ENCODE results near the gene BEGAIN.
A peak's percentile ranks its signal among the peaks of the same experiment; 100 is the strongest.

Gene BEGAIN

DNA sequence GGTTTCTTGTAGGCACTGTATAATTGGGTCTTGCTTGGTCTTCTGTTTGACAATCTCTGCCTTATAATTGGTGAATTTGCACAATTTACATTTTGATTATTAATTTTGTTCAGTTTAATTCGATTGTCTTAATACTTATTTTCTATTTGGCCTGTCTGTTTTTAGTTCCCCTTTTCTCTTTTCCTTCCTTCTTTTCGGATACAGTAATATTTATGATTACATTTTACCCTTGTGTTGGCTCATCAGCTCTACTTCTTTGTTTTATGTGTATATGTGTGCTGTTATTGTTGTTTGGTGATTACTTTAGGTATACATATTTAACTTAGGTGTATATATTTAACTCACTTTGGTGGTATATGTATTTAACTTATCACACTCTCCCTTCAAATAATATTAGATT lies 12.8 kb upstream of the BEGAIN start:
- no peak overlapping the region for H3K14ac ChIP-seq (ENCODE audit: low read length)
- peaks cover 0 to 17% (median 0%) of the 10 kb centered on the region in 3 experiments for H3K27me3 ChIP-seq (ENCODE audit: control insufficient read depth in 3 of 3, insufficient read depth in 3 of 3, low read depth in 1 of 3, low read length in 3 of 3)
- peaks cover 0 to 6% of the 10 kb centered on the region in 2 donors for H3K9me3 ChIP-seq (replicated peaks in 1 of 2; ENCODE audit: control insufficient read depth in 2 of 2, insufficient read depth in 1 of 2, low read depth in 1 of 2, low read length in 2 of 2)
- H3K36me3 ChIP-seq (replicated peaks in 1 of 2; ENCODE audit: control insufficient read depth in 2 of 2, insufficient read depth in 2 of 2, low read length in 2 of 2), result no peaks in the 10 kb centered on the region
- no peak overlapping the region for H2BK12ac ChIP-seq (ENCODE audit: low read length)
- no peak overlapping the region for H3K23ac ChIP-seq (ENCODE audit: low read depth, low read length, poor library complexity)
- no peak overlapping the region for H2AFZ ChIP-seq (ENCODE audit: low read length)
- no peak overlapping the region for H2BK5ac ChIP-seq (ENCODE audit: low read length)
- no peak overlapping the region for H3K9ac ChIP-seq (ENCODE audit: low read depth, low read length, poor library complexity)
- no peak overlapping the region for H3K4me3 ChIP-seq (ENCODE audit: low read length in 2 of 2)
- peaks cover 0 to 3% of the 10 kb centered on the region in 2 donors for H3K4me1 ChIP-seq (ENCODE audit: control insufficient read depth in 2 of 2, insufficient read depth in 1 of 2, low read depth in 1 of 2, low read length in 2 of 2)
- H4K8ac ChIP-seq (ENCODE audit: low read depth, low read length), result no peak overlapping the region
- no peak overlapping the region for H4K91ac ChIP-seq (ENCODE audit: low read depth, low read length, poor library complexity)
- H3K79me1 ChIP-seq (ENCODE audit: low read depth, low read length), result no peaks in the 10 kb centered on the region
- no peak overlapping the region for H2AK5ac ChIP-seq (ENCODE audit: low read depth, low read length)
- no peak overlapping the region for H3K4me2 ChIP-seq (ENCODE audit: insufficient read depth, low read length, poor library complexity, severe bottlenecking)
- H3K18ac ChIP-seq (ENCODE audit: low read length), result no peak overlapping the region
- DNase-seq (ENCODE audit: low spot score), result no peak
- H3K4ac ChIP-seq (ENCODE audit: low read length), result no peak overlapping the region
- no peak overlapping the region for H3K27ac ChIP-seq (replicated peaks; ENCODE audit: low read length)
- whole genome bisulfite sequencing, 2 donors (ENCODE audit: extremely low coverage in 2 of 2, insufficient read length in 2 of 2, insufficient replicate concordance in 1 of 2), result no CpG with 5 or more reads among the region's 2 CpGs
- no peak overlapping the region for H2BK120ac ChIP-seq (ENCODE audit: low read depth, low read length)
- no peak overlapping the region for H2BK15ac ChIP-seq (ENCODE audit: low read length)

DNA sequence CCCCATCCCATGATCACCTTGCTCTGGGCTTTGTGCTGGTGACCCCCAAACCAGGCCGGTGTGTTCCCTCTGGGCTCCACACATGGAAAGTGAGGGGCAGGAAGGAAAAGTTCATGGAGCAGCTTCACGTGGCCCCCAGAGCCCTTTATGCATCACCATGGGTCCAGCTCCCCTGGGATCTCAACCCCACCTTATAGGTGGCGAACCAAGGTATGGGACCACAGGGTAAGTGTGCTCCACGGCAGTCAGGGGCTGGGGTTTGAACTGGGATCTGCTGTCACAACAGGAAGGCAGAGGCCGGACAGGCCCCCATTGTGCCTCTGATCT lies 7.4 kb upstream of the BEGAIN start:
- Histone ChIP-seq H3K27me3 (ENCODE audit: control insufficient read depth in 3 of 3, insufficient read depth in 3 of 3, low read depth in 1 of 3, low read length in 3 of 3) (peaks cover 0 to 53% (median 0%) of the 10 kb centered on the region in 3 experiments), H3K4me2 (ENCODE audit: insufficient read depth, low read length, poor library complexity, severe bottlenecking) (no peak overlapping the region)
- no CpG with 5 or more reads among the region's 5 CpGs for WGBS, 2 donors (ENCODE audit: extremely low coverage in 2 of 2, insufficient read length in 2 of 2, insufficient replicate concordance in 1 of 2)

DNA sequence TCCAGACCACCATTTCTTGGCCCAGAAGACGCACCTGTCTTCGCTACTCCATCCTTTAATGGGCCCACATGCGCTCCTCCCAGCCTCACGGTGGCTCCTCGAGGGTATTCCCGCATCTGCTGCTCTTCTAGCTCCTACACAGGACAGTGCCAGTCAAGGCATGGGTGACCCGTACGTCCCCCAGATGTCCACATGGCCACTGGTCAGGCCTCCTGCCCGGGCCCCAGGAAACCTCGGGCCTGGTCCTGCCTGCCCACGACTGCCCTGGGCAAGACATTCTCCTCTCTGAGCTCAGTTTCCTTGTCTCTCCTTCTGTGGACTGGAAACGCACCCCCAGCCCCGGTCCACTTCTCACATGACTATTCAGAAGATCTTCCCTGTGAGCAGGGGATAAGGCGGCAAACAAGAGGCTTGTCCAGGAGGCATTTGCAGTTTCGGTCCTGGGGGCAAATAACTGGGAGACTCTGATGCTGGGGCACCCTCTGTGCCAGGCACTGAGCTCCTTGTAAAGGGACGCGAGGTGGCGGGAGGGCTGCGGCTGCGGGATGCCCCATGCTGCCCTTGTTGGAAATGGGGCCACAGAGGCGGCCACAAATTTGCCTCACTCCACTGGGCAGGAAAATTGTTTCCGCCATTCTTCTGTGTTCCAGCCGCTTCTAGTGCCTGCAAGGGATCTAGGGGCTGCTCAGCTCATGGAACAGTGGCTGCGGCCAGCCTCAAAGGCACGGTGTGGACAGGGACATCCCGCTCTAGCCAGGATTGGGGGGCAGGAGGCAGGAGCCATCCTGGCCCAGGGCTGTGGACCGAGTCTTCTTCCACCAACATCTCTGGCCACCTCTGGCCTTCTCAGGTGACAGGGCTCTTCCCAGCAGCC lies 6.8 kb upstream of the BEGAIN start:
- Histone ChIP-seq H3K27me3 (ENCODE audit: control insufficient read depth in 3 of 3, insufficient read depth in 3 of 3, low read depth in 1 of 3, low read length in 3 of 3) (peaks cover 0 to 54% (median 0%) of the 10 kb centered on the region in 3 experiments), H2AFZ (ENCODE audit: low read length) (no peak overlapping the region), H3K23ac (ENCODE audit: low read depth, low read length, poor library complexity) (no peak overlapping the region), H2BK12ac (ENCODE audit: low read length) (peak overlapping the region; percentile 48), H4K91ac (ENCODE audit: low read depth, low read length, poor library complexity) (no peak overlapping the region), H3K18ac (ENCODE audit: low read length) (peak overlapping the region; percentile 67), H3K9ac (ENCODE audit: low read depth, low read length, poor library complexity) (no peak overlapping the region), H3K14ac (ENCODE audit: low read length) (no peak overlapping the region), H2AK5ac (ENCODE audit: low read depth, low read length) (peak overlapping the region; percentile 71), H3K4me1 (ENCODE audit: control insufficient read depth in 2 of 2, insufficient read depth in 1 of 2, low read depth in 1 of 2, low read length in 2 of 2) (peaks cover 0 to 10% of the 10 kb centered on the region in 2 donors), H2BK15ac (ENCODE audit: low read length) (peak overlapping the region; percentile 90), H3K4ac (ENCODE audit: low read length) (no peak overlapping the region), H3K36me3 (replicated peaks in 1 of 2; ENCODE audit: control insufficient read depth in 2 of 2, insufficient read depth in 2 of 2, low read length in 2 of 2) (no peaks in the 10 kb centered on the region), H3K4me2 (ENCODE audit: insufficient read depth, low read length, poor library complexity, severe bottlenecking) (no peak overlapping the region), H3K79me1 (ENCODE audit: low read depth, low read length) (peaks cover 1% of the 10 kb centered on the region), H3K9me3 (replicated peaks in 1 of 2; ENCODE audit: control insufficient read depth in 2 of 2, insufficient read depth in 1 of 2, low read depth in 1 of 2, low read length in 2 of 2) (no peaks in the 10 kb centered on the region), H3K4me3 (ENCODE audit: low read length in 2 of 2) (no peak overlapping the region), H4K8ac (ENCODE audit: low read depth, low read length) (peak overlapping the region; percentile 29), H2BK120ac (ENCODE audit: low read depth, low read length) (peak overlapping the region; percentile 30), H3K27ac (replicated peaks; ENCODE audit: low read length) (no peak overlapping the region), H2BK5ac (ENCODE audit: low read length) (no peak overlapping the region)
- no peak for DNase-seq (ENCODE audit: low spot score)
- WGBS, 2 donors (ENCODE audit: extremely low coverage in 2 of 2, insufficient read length in 2 of 2, insufficient replicate concordance in 1 of 2), result no CpG with 5 or more reads among the region's 27 CpGs

More for the DNA sequence above, 7.4 kb upstream of the BEGAIN start:
- Histone ChIP-seq H4K8ac (ENCODE audit: low read depth, low read length) (no peak overlapping the region), H3K9me3 (replicated peaks in 1 of 2; ENCODE audit: control insufficient read depth in 2 of 2, insufficient read depth in 1 of 2, low read depth in 1 of 2, low read length in 2 of 2) (no peaks in the 10 kb centered on the region), H2BK120ac (ENCODE audit: low read depth, low read length) (no peak overlapping the region), H3K14ac (ENCODE audit: low read length) (no peak overlapping the region), H3K79me1 (ENCODE audit: low read depth, low read length) (peaks cover 1% of the 10 kb centered on the region), H3K27ac (replicated peaks; ENCODE audit: low read length) (no peak overlapping the region), H2AFZ (ENCODE audit: low read length) (no peak overlapping the region), H3K18ac (ENCODE audit: low read length) (peak overlapping the region; percentile 67), H3K23ac (ENCODE audit: low read depth, low read length, poor library complexity) (no peak overlapping the region), H2BK5ac (ENCODE audit: low read length) (no peak overlapping the region), H3K36me3 (replicated peaks in 1 of 2; ENCODE audit: control insufficient read depth in 2 of 2, insufficient read depth in 2 of 2, low read length in 2 of 2) (no peaks in the 10 kb centered on the region), H3K4me1 (ENCODE audit: control insufficient read depth in 2 of 2, insufficient read depth in 1 of 2, low read depth in 1 of 2, low read length in 2 of 2) (peaks cover 0 to 5% of the 10 kb centered on the region in 2 donors), H2BK12ac (ENCODE audit: low read length) (peak overlapping the region; percentile 5), H2AK5ac (ENCODE audit: low read depth, low read length) (peak overlapping the region; percentile 71), H2BK15ac (ENCODE audit: low read length) (peak overlapping the region; percentile 90), H3K4ac (ENCODE audit: low read length) (no peak overlapping the region), H4K91ac (ENCODE audit: low read depth, low read length, poor library complexity) (no peak overlapping the region), H3K9ac (ENCODE audit: low read depth, low read length, poor library complexity) (no peak overlapping the region), H3K4me3 (ENCODE audit: low read length in 2 of 2) (no peak overlapping the region)
- no peak for DNase-seq (ENCODE audit: low spot score)

DNA sequence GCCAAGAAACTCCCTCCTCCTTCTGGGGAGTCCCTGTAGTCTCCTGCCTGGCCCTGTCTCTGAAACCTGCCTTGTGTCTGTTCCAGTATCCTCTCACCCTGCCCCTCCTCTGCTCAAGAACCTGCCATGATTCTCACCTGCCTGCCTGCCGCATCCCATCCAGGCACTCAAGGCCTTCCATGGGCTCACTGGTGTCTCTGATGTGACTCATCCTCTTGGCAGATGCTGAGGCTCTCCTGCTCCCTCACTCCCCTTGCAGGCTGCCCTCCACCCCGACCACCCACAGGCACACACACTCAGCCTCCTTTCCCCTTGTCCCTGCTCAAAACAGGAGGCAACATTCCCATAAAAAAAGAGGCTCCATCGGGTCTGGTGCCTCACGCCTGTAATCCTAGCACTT lies 5.8 kb upstream of the BEGAIN start:
- no CpG with 5 or more reads among the region's 4 CpGs for WGBS, 2 donors (ENCODE audit: extremely low coverage in 2 of 2, insufficient read length in 2 of 2, insufficient replicate concordance in 1 of 2)
- Histone ChIP-seq H4K91ac (ENCODE audit: low read depth, low read length, poor library complexity) (no peak overlapping the region), H3K4ac (ENCODE audit: low read length) (no peak overlapping the region), H2AFZ (ENCODE audit: low read length) (no peak overlapping the region), H3K4me1 (ENCODE audit: control insufficient read depth in 2 of 2, insufficient read depth in 1 of 2, low read depth in 1 of 2, low read length in 2 of 2) (peaks cover 0 to 14% of the 10 kb centered on the region in 2 donors), H2BK15ac (ENCODE audit: low read length) (peak overlapping the region; percentile 40), H3K79me1 (ENCODE audit: low read depth, low read length) (peaks cover 1% of the 10 kb centered on the region), H2BK12ac (ENCODE audit: low read length) (no peak overlapping the region), H3K27me3 (ENCODE audit: control insufficient read depth in 3 of 3, insufficient read depth in 3 of 3, low read depth in 1 of 3, low read length in 3 of 3) (peaks cover 0 to 64% (median 6%) of the 10 kb centered on the region in 3 experiments), H3K27ac (replicated peaks; ENCODE audit: low read length) (no peak overlapping the region), H2AK5ac (ENCODE audit: low read depth, low read length) (peak overlapping the region; percentile 66), H2BK5ac (ENCODE audit: low read length) (no peak overlapping the region), H3K9ac (ENCODE audit: low read depth, low read length, poor library complexity) (no peak overlapping the region), H3K4me3 (ENCODE audit: low read length in 2 of 2) (no peak overlapping the region), H4K8ac (ENCODE audit: low read depth, low read length) (no peak overlapping the region), H2BK120ac (ENCODE audit: low read depth, low read length) (peak overlapping the region; percentile 48), H3K9me3 (replicated peaks in 1 of 2; ENCODE audit: control insufficient read depth in 2 of 2, insufficient read depth in 1 of 2, low read depth in 1 of 2, low read length in 2 of 2) (no peaks in the 10 kb centered on the region), H3K18ac (ENCODE audit: low read length) (peak overlapping the region; percentile 11), H3K36me3 (replicated peaks in 1 of 2; ENCODE audit: control insufficient read depth in 2 of 2, insufficient read depth in 2 of 2, low read length in 2 of 2) (no peaks in the 10 kb centered on the region), H3K4me2 (ENCODE audit: insufficient read depth, low read length, poor library complexity, severe bottlenecking) (no peak overlapping the region), H3K14ac (ENCODE audit: low read length) (no peak overlapping the region), H3K23ac (ENCODE audit: low read depth, low read length, poor library complexity) (peak overlapping the region; percentile 34)
- DNase-seq (ENCODE audit: low spot score), result no peak

Measured in neuronal stem cell (in vitro differentiated cells).